MV-4-11 (cell line): Measurements from ENCODE around the gene TEPSIN.

Source experiments
- DNase-seq: peaks from one replicate; lab custom pipeline; 2025; lab: John Stamatoyannopoulos, UW

The TEPSIN gene

GRCh38 chr17:81182596-81182995 lies 56.3 kb downstream of the TEPSIN start:
- DNase-seq = no peak

GRCh38 chr17:81181811-81182185 lies 57.1 kb downstream of the TEPSIN start:
- no peak for DNase-seq

GRCh38 chr17:81180836-81181810 lies 57.7 kb downstream of the TEPSIN start:
- no peak for DNase-seq

- no peak for DNase-seq
Observed at GRCh38 chr17:81179861-81180260, 59.0 kb downstream of the TEPSIN start.

- DNase-seq = no peak
Observed at GRCh38 chr17:81179220-81179619, 59.6 kb downstream of the TEPSIN start.
